ENCODE results near the gene SAPCD1. TPM values are rescaled to one million over a fixed set of nuclear protein-coding genes. Genes with fewer than 3 reads are reported as not detected.

SAPCD1 gene
- total RNA-seq, 1 donor from 2014 or later, result 21.3 TPM

GRCh38 chr6:31736768-31737314 lies 25.6 kb upstream of the SAPCD1 start:
- no peak for TF ChIP-seq CTCF (conservative IDR thresholded peaks at IDR 0.05)
- peak overlapping the region; percentile 93 for H3K4me3 Mint-ChIP-seq

GRCh38 chr6:31737315-31737990 lies 25.0 kb upstream of the SAPCD1 start:
- Mint-ChIP-seq H3K27ac (ENCODE audit: unreplicated experiment) (peak overlapping the region; percentile 100), H3K4me3 (peak overlapping the region; percentile 93), H3K36me3 (ENCODE audit: low read depth) (peaks cover 9% of the 10 kb centered on the region), H3K4me1 (peaks cover 84% of the 10 kb centered on the region), H3K9me3 (no peaks in the 10 kb centered on the region), H3K27me3 (ENCODE audit: low read depth) (no peaks in the 10 kb centered on the region)
- TF ChIP-seq CTCF (conservative IDR thresholded peaks at IDR 0.05), result no peak
- DNase-seq (ENCODE audit: low read depth, low spot score), result no peak

More at GRCh38 chr6:31736768-31737314, 25.6 kb upstream of the SAPCD1 start:
- Mint-ChIP-seq H3K4me1 (peaks cover 83% of the 10 kb centered on the region), H3K36me3 (ENCODE audit: low read depth) (peaks cover 12% of the 10 kb centered on the region), H3K27ac (ENCODE audit: unreplicated experiment) (peak overlapping the region; percentile 100), H3K9me3 (no peaks in the 10 kb centered on the region), H3K27me3 (ENCODE audit: low read depth) (no peaks in the 10 kb centered on the region)
- no peak for DNase-seq (ENCODE audit: low read depth, low spot score)

- Mint-ChIP-seq H3K4me3 (peak overlapping the region; percentile 93), H3K4me1 (peaks cover 86% of the 10 kb centered on the region), H3K27ac (ENCODE audit: unreplicated experiment) (peak overlapping the region; percentile 100), H3K27me3 (ENCODE audit: low read depth) (no peaks in the 10 kb centered on the region), H3K9me3 (no peaks in the 10 kb centered on the region), H3K36me3 (ENCODE audit: low read depth) (peaks cover 9% of the 10 kb centered on the region)
- DNase-seq (ENCODE audit: low read depth, low spot score), result no peak
- peak; percentile 30 for TF ChIP-seq CTCF (conservative IDR thresholded peaks at IDR 0.05)
Observed at GRCh38 chr6:31737991-31738979, 24.2 kb upstream of the SAPCD1 start.

- Mint-ChIP-seq H3K4me1 (peaks cover 80% of the 10 kb centered on the region), H3K27ac (ENCODE audit: unreplicated experiment) (peak within 1 kb of the TSS; percentile 99), H3K27me3 (ENCODE audit: low read depth) (no peaks in the 10 kb centered on the region), H3K36me3 (ENCODE audit: low read depth) (peaks cover 11% of the 10 kb centered on the region), H3K9me3 (no peaks in the 10 kb centered on the region), H3K4me3 (peak within 1 kb of the TSS; percentile 93)
- TF ChIP-seq CTCF (conservative IDR thresholded peaks at IDR 0.05), result no peak
- peak; percentile 95 for DNase-seq (ENCODE audit: low read depth, low spot score)
Observed at GRCh38 chr6:31739639-31740396, 22.6 kb upstream of the SAPCD1 start, which contains the start of gene MSH5. Gene MSH5 (plus strand): TSS chr6:31740005. CDS start chr6:31740467, 462 bp downstream.
